ENCODE measurements around the gene PLA2R1.

PLA2R1 gene

DNA sequence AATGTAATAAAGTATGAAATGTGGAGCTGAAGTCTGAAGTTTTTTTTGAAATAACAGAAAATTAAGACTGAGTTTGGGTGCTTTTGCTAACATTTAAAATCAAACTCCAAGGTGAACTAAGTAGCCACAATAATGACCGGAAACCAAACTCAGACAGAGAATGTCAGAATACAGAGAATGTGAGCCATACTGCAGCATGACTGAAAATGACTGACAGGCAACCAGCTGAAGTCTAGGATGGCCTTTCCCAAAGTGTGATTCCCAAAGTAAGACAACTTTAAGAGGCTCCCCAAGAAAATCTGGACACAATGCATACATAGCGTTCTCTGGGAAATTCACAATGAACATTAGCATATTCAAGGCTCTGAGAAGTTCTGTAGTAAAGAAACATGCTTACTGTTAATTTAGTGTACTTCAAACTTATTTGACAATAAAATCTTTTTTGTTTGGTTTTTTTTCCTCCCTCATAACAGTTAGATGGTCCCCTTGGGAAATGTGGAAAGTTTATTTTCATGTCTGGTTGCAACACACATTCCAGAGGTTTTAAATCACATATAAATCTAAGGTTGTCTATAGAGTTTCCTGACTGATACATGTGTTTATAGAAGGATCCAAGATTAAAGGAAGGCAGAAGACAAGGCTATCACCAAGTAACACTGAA, 28.6 kb downstream of the PLA2R1 start:
- H3K27ac ChIP-seq (ENCODE audit: low read depth, low read length) = no peak overlapping the region
- no peaks in the 10 kb centered on the region for H3K27me3 ChIP-seq (ENCODE audit: low read length)
- H3K79me2 ChIP-seq (ENCODE audit: insufficient read depth, low read length) = no peaks in the 10 kb centered on the region
- no peaks in the 10 kb centered on the region for H4K20me1 ChIP-seq (ENCODE audit: low read depth, low read length)
- TF ChIP-seq, protein P1, sequence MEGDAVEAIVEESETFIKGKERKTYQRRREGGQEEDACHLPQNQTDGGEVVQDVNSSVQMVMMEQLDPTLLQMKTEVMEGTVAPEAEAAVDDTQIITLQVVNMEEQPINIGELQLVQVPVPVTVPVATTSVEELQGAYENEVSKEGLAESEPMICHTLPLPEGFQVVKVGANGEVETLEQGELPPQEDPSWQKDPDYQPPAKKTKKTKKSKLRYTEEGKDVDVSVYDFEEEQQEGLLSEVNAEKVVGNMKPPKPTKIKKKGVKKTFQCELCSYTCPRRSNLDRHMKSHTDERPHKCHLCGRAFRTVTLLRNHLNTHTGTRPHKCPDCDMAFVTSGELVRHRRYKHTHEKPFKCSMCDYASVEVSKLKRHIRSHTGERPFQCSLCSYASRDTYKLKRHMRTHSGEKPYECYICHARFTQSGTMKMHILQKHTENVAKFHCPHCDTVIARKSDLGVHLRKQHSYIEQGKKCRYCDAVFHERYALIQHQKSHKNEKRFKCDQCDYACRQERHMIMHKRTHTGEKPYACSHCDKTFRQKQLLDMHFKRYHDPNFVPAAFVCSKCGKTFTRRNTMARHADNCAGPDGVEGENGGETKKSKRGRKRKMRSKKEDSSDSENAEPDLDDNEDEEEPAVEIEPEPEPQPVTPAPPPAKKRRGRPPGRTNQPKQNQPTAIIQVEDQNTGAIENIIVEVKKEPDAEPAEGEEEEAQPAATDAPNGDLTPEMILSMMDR (IDR thresholded peaks at IDR 0.05; ENCODE audit: insufficient read depth, low read length, poor library complexity, severe bottlenecking) = no peak
- no peak for TF ChIP-seq EZH2phosphoT487 (conservative IDR thresholded peaks at IDR 0.05; ENCODE audit: low read length)
- no peak overlapping the region for H2AFZ ChIP-seq (ENCODE audit: low read depth, low read length, severe bottlenecking)
- no peaks in the 10 kb centered on the region for H3K36me3 ChIP-seq (ENCODE audit: low read length)
- H3K9ac ChIP-seq (ENCODE audit: low read length) = no peak overlapping the region
- no peaks in the 10 kb centered on the region for H3K9me3 ChIP-seq (ENCODE audit: insufficient read depth, low read length)
- H3K4me3 ChIP-seq (ENCODE audit: insufficient read depth, low read length, poor library complexity, severe bottlenecking) = no peak overlapping the region
- H3F3A ChIP-seq (ENCODE audit: insufficient read depth) = no peaks in the 10 kb centered on the region
- no peaks in the 10 kb centered on the region for H3K9me2 ChIP-seq (replicated peaks; ENCODE audit: insufficient read depth, low read length)
- no peak overlapping the region for H3K4me2 ChIP-seq (ENCODE audit: low read depth, low read length, poor library complexity, severe bottlenecking)

GRCh38 chr2:160029270-160029628, 33.2 kb downstream of the PLA2R1 start:
- Histone ChIP-seq H3K9me2 (replicated peaks; ENCODE audit: insufficient read depth, low read length) (no peaks in the 10 kb centered on the region), H3K4me2 (ENCODE audit: low read depth, low read length, poor library complexity, severe bottlenecking) (no peak overlapping the region), H3K4me3 (ENCODE audit: insufficient read depth, low read length, poor library complexity, severe bottlenecking) (no peak overlapping the region), H3K27ac (ENCODE audit: low read depth, low read length) (no peak overlapping the region), H3K9me3 (ENCODE audit: insufficient read depth, low read length) (no peaks in the 10 kb centered on the region), H3F3A (ENCODE audit: insufficient read depth) (no peaks in the 10 kb centered on the region), H3K79me2 (ENCODE audit: insufficient read depth, low read length) (no peaks in the 10 kb centered on the region), H4K20me1 (ENCODE audit: low read depth, low read length) (no peaks in the 10 kb centered on the region), H2AFZ (ENCODE audit: low read depth, low read length, severe bottlenecking) (no peak overlapping the region), H3K9ac (ENCODE audit: low read length) (no peak overlapping the region), H3K27me3 (ENCODE audit: low read length) (no peaks in the 10 kb centered on the region), H3K36me3 (ENCODE audit: low read length) (no peaks in the 10 kb centered on the region)
- TF ChIP-seq EZH2phosphoT487 (conservative IDR thresholded peaks at IDR 0.05; ENCODE audit: low read length) = no peak
- TF ChIP-seq, protein P1 (IDR thresholded peaks at IDR 0.05; ENCODE audit: insufficient read depth, low read length, poor library complexity, severe bottlenecking) = no peak

DNA sequence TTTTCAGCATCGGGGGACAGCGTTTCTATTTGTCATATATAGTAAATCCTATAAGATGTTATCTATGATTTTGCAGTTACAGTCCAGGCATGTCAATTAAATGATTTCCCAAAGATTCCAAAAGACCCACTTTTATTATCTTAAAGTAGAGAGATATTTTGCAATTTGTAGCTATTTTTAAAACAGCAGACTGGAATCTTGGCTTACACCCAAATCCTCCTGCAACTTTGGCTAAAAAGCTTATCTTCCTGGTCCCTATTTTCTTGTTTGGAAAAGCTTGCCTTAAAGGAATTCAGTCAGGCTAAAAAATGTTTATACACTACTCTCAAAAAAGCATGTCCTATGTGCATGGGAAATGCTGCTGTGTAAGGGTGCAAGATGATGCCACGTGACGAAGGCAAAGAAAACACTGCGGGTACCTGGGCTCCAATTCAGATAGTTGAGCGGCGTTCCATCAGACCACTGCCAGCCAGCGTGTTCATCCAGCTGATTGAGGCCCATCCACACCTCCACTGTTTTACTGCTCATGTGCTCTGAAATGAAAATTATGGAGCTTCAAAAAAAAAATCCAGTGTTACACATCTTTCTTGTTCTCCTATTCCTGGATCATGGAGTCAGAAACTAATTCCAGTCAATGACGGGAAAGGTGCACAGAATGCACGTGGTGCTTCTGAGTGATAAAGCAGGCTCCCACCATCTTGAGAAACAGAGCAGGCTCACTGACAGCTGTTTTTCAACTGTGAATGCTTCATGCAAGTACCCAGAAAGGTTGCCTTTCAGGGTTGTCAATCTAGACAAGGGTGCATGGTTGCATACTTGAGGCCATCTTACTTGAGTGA, 33.8 kb downstream of the PLA2R1 start:
- TF ChIP-seq, protein P1 (IDR thresholded peaks at IDR 0.05; ENCODE audit: insufficient read depth, low read length, poor library complexity, severe bottlenecking) = no peak
- TF ChIP-seq EZH2phosphoT487 (conservative IDR thresholded peaks at IDR 0.05; ENCODE audit: low read length) = no peak
- H3F3A ChIP-seq (ENCODE audit: insufficient read depth) = no peaks in the 10 kb centered on the region
- H3K4me2 ChIP-seq (ENCODE audit: low read depth, low read length, poor library complexity, severe bottlenecking) = no peak overlapping the region
- no peak overlapping the region for H3K9ac ChIP-seq (ENCODE audit: low read length)
- no peaks in the 10 kb centered on the region for H3K27me3 ChIP-seq (ENCODE audit: low read length)
- no peaks in the 10 kb centered on the region for H3K9me2 ChIP-seq (replicated peaks; ENCODE audit: insufficient read depth, low read length)
- H3K9me3 ChIP-seq (ENCODE audit: insufficient read depth, low read length) = no peaks in the 10 kb centered on the region
- no peaks in the 10 kb centered on the region for H4K20me1 ChIP-seq (ENCODE audit: low read depth, low read length)
- H3K27ac ChIP-seq (ENCODE audit: low read depth, low read length) = no peak overlapping the region
- no peak overlapping the region for H2AFZ ChIP-seq (ENCODE audit: low read depth, low read length, severe bottlenecking)
- H3K36me3 ChIP-seq (ENCODE audit: low read length) = no peaks in the 10 kb centered on the region
- no peaks in the 10 kb centered on the region for H3K79me2 ChIP-seq (ENCODE audit: insufficient read depth, low read length)
- H3K4me3 ChIP-seq (ENCODE audit: insufficient read depth, low read length, poor library complexity, severe bottlenecking) = no peak overlapping the region
